Activated T-cell treated with anti-CD3 and anti-CD28 coated beads, Interleukin-2, amount 50 U/mL, for 24 hours (primary cell): ENCODE measurements around the gene UBE2QL1.

Source experiments
- DNase-seq: peaks from one replicate; pipeline ENCODE4 v3.0.0-alpha.2; 2020
- H3K27ac Mint-ChIP-seq: 2 replicates; pipeline ENCODE4 v1.8.0; 2020; ENCODE audit warnings: mild to moderate bottlenecking, mixed read lengths
- H3K27me3 Mint-ChIP-seq: 2 replicates; pipeline ENCODE4 v1.8.0; 2020; ENCODE audit warnings: mixed read lengths
- H3K36me3 Mint-ChIP-seq: 2 replicates; pipeline ENCODE4 v1.8.0; 2020; ENCODE audit warnings: low read depth, mixed read lengths
- H3K4me1 Mint-ChIP-seq: 2 replicates; pipeline ENCODE4 v1.8.0; 2020; ENCODE audit warnings: low read depth, mixed read lengths
- H3K4me3 Mint-ChIP-seq: 2 replicates; pipeline ENCODE4 v1.8.0; 2020; ENCODE audit warnings: mild to moderate bottlenecking, moderate library complexity, mixed read lengths
- H3K9me3 Mint-ChIP-seq: 2 replicates; pipeline ENCODE4 v1.8.0; 2020; ENCODE audit warnings: mixed read lengths

Gene UBE2QL1

GRCh38 chr5:6489643-6490185 lies 41.1 kb downstream of the UBE2QL1 start:
- H3K27me3 Mint-ChIP-seq, result peaks cover 43% of the 10 kb centered on the region
- H3K4me1 Mint-ChIP-seq, result peaks cover 11% of the 10 kb centered on the region
- no peaks in the 10 kb centered on the region for H3K36me3 Mint-ChIP-seq
- no peak for DNase-seq
- no peak overlapping the region for H3K4me3 Mint-ChIP-seq
- H3K27ac Mint-ChIP-seq, result no peak overlapping the region
- H3K9me3 Mint-ChIP-seq, result no peaks in the 10 kb centered on the region

- no peak overlapping the region for H3K27ac Mint-ChIP-seq
- peaks cover 8% of the 10 kb centered on the region for H3K4me1 Mint-ChIP-seq
- H3K36me3 Mint-ChIP-seq, result no peaks in the 10 kb centered on the region
- no peak for DNase-seq
- no peak overlapping the region for H3K4me3 Mint-ChIP-seq
- H3K27me3 Mint-ChIP-seq, result peaks cover 42% of the 10 kb centered on the region
- no peaks in the 10 kb centered on the region for H3K9me3 Mint-ChIP-seq
Observed at GRCh38 chr5:6490246-6490645, 41.6 kb downstream of the UBE2QL1 start.

GRCh38 chr5:6490693-6491092 lies 42.0 kb downstream of the UBE2QL1 start:
- no peak for DNase-seq
- no peak overlapping the region for H3K27ac Mint-ChIP-seq
- H3K27me3 Mint-ChIP-seq, result peaks cover 42% of the 10 kb centered on the region
- H3K4me1 Mint-ChIP-seq, result peaks cover 6% of the 10 kb centered on the region
- no peaks in the 10 kb centered on the region for H3K9me3 Mint-ChIP-seq
- no peak overlapping the region for H3K4me3 Mint-ChIP-seq
- H3K36me3 Mint-ChIP-seq, result no peaks in the 10 kb centered on the region

- peaks cover 44% of the 10 kb centered on the region for H3K27me3 Mint-ChIP-seq
- H3K4me1 Mint-ChIP-seq, result peaks cover 11% of the 10 kb centered on the region
- no peak for DNase-seq
- no peak overlapping the region for H3K27ac Mint-ChIP-seq
- no peaks in the 10 kb centered on the region for H3K9me3 Mint-ChIP-seq
- H3K4me3 Mint-ChIP-seq, result no peak overlapping the region
- no peaks in the 10 kb centered on the region for H3K36me3 Mint-ChIP-seq
Observed at GRCh38 chr5:6491196-6491918, 42.7 kb downstream of the UBE2QL1 start.

- DNase-seq, result no peak
- H3K4me1 Mint-ChIP-seq, result peaks cover 16% of the 10 kb centered on the region
- no peak overlapping the region for H3K27ac Mint-ChIP-seq
- no peaks in the 10 kb centered on the region for H3K36me3 Mint-ChIP-seq
- H3K4me3 Mint-ChIP-seq, result no peak overlapping the region
- peaks cover 44% of the 10 kb centered on the region for H3K27me3 Mint-ChIP-seq
- H3K9me3 Mint-ChIP-seq, result no peaks in the 10 kb centered on the region
Observed at GRCh38 chr5:6491919-6492290, 43.2 kb downstream of the UBE2QL1 start.

GRCh38 chr5:6492934-6493333 lies 44.3 kb downstream of the UBE2QL1 start:
- H3K27me3 Mint-ChIP-seq, result peaks cover 41% of the 10 kb centered on the region
- peaks cover 26% of the 10 kb centered on the region for H3K4me1 Mint-ChIP-seq
- H3K4me3 Mint-ChIP-seq, result no peak overlapping the region
- no peaks in the 10 kb centered on the region for H3K36me3 Mint-ChIP-seq
- no peak overlapping the region for H3K27ac Mint-ChIP-seq
- H3K9me3 Mint-ChIP-seq, result no peaks in the 10 kb centered on the region
- DNase-seq, result no peak

GRCh38 chr5:6493681-6494454 lies 45.2 kb downstream of the UBE2QL1 start:
- H3K27ac Mint-ChIP-seq, result no peak overlapping the region
- H3K4me3 Mint-ChIP-seq, result no peak overlapping the region
- H3K4me1 Mint-ChIP-seq, result peaks cover 26% of the 10 kb centered on the region
- H3K36me3 Mint-ChIP-seq, result no peaks in the 10 kb centered on the region
- DNase-seq, result no peak
- no peaks in the 10 kb centered on the region for H3K9me3 Mint-ChIP-seq
- peaks cover 38% of the 10 kb centered on the region for H3K27me3 Mint-ChIP-seq

GRCh38 chr5:6494939-6495338 lies 46.3 kb downstream of the UBE2QL1 start:
- DNase-seq, result no peak

GRCh38 chr5:6495433-6496206 lies 47.0 kb downstream of the UBE2QL1 start:
- DNase-seq, result no peak
- H3K27ac Mint-ChIP-seq, result no peak overlapping the region
- H3K36me3 Mint-ChIP-seq, result no peaks in the 10 kb centered on the region
- H3K9me3 Mint-ChIP-seq, result no peaks in the 10 kb centered on the region
- H3K4me3 Mint-ChIP-seq, result no peak overlapping the region
- peaks cover 28% of the 10 kb centered on the region for H3K27me3 Mint-ChIP-seq
- peaks cover 26% of the 10 kb centered on the region for H3K4me1 Mint-ChIP-seq

More at GRCh38 chr5:6494939-6495338, 46.3 kb downstream of the UBE2QL1 start:
- peaks cover 32% of the 10 kb centered on the region for H3K27me3 Mint-ChIP-seq
- H3K4me1 Mint-ChIP-seq, result peaks cover 26% of the 10 kb centered on the region
- H3K4me3 Mint-ChIP-seq, result no peak overlapping the region
- H3K9me3 Mint-ChIP-seq, result no peaks in the 10 kb centered on the region
- H3K27ac Mint-ChIP-seq, result no peak overlapping the region
- no peaks in the 10 kb centered on the region for H3K36me3 Mint-ChIP-seq

GRCh38 chr5:6496207-6496584 lies 47.5 kb downstream of the UBE2QL1 start:
- H3K27ac Mint-ChIP-seq, result no peak overlapping the region
- DNase-seq, result no peak
- no peak overlapping the region for H3K4me3 Mint-ChIP-seq
- no peaks in the 10 kb centered on the region for H3K9me3 Mint-ChIP-seq
- H3K4me1 Mint-ChIP-seq, result peaks cover 26% of the 10 kb centered on the region
- H3K36me3 Mint-ChIP-seq, result no peaks in the 10 kb centered on the region
- peaks cover 28% of the 10 kb centered on the region for H3K27me3 Mint-ChIP-seq

- H3K27ac Mint-ChIP-seq, result no peak overlapping the region
- no peak for DNase-seq
- H3K9me3 Mint-ChIP-seq, result no peaks in the 10 kb centered on the region
- peaks cover 23% of the 10 kb centered on the region for H3K27me3 Mint-ChIP-seq
- H3K36me3 Mint-ChIP-seq, result no peaks in the 10 kb centered on the region
- no peak overlapping the region for H3K4me3 Mint-ChIP-seq
- peaks cover 26% of the 10 kb centered on the region for H3K4me1 Mint-ChIP-seq
Observed at GRCh38 chr5:6496636-6497035, 48.0 kb downstream of the UBE2QL1 start.

- H3K4me3 Mint-ChIP-seq, result no peak overlapping the region
- no peak for DNase-seq
- peaks cover 26% of the 10 kb centered on the region for H3K4me1 Mint-ChIP-seq
- H3K9me3 Mint-ChIP-seq, result no peaks in the 10 kb centered on the region
- H3K27ac Mint-ChIP-seq, result no peak overlapping the region
- peaks cover 17% of the 10 kb centered on the region for H3K27me3 Mint-ChIP-seq
- H3K36me3 Mint-ChIP-seq, result no peaks in the 10 kb centered on the region
Observed at GRCh38 chr5:6497262-6497661, 48.6 kb downstream of the UBE2QL1 start.

GRCh38 chr5:6498968-6499367 lies 50.3 kb downstream of the UBE2QL1 start:
- Mint-ChIP-seq H3K27me3 (peaks cover 9% of the 10 kb centered on the region), H3K9me3 (no peaks in the 10 kb centered on the region), H3K27ac (no peak overlapping the region), H3K4me3 (no peak overlapping the region), H3K36me3 (no peaks in the 10 kb centered on the region), H3K4me1 (peaks cover 21% of the 10 kb centered on the region)
- DNase-seq, result no peak

- Mint-ChIP-seq H3K4me1 (peaks cover 12% of the 10 kb centered on the region), H3K27me3 (peaks cover 29% of the 10 kb centered on the region), H3K27ac (no peak overlapping the region), H3K36me3 (no peaks in the 10 kb centered on the region), H3K9me3 (no peaks in the 10 kb centered on the region), H3K4me3 (no peak overlapping the region)
- no peak for DNase-seq
Observed at GRCh38 chr5:6501701-6502100, 53.0 kb downstream of the UBE2QL1 start.
